ENCODE results near the gene GPR132. TPM values are rescaled to one million over a fixed set of nuclear protein-coding genes. Genes with fewer than 3 reads are reported as not detected.

GPR132 gene
- total RNA-seq, 1 experiment from 2014 or later, result not detected

GRCh38 chr14:105063056-105063455 lies 2.2 kb downstream of the GPR132 start:
- Mint-ChIP-seq H3K36me3 (ENCODE audit: insufficient read depth, unreplicated experiment) (no peaks in the 10 kb centered on the region), H3K9me3 (ENCODE audit: unreplicated experiment) (no peaks in the 10 kb centered on the region), H3K27me3 (ENCODE audit: insufficient read depth, unreplicated experiment) (no peaks in the 10 kb centered on the region), H3K4me1 (ENCODE audit: low read depth, unreplicated experiment) (peaks cover 14% of the 10 kb centered on the region), H3K27ac (ENCODE audit: unreplicated experiment) (no peak overlapping the region), H3K4me3 (ENCODE audit: unreplicated experiment) (no peak overlapping the region)
- POLR2A ChIA-PET, result no interaction called here
- no peak for TF ChIP-seq CTCF (IDR thresholded peaks at IDR 0.05; ENCODE audit: insufficient read depth in 1 of 2, low read depth in 1 of 2, low read length in 1 of 2, severe bottlenecking in 1 of 2, unreplicated experiment in 1 of 2)
- Histone ChIP-seq H3K4me3 (ENCODE audit: low read depth, low read length) (no peak overlapping the region), H3K36me3 (ENCODE audit: control insufficient read depth, insufficient read depth, low read length) (no peaks in the 10 kb centered on the region), H3K27me3 (replicated peaks; ENCODE audit: control insufficient read depth, insufficient read depth, low read length) (no peaks in the 10 kb centered on the region), H3K9me3 (no peaks in the 10 kb centered on the region), H3K4me1 (peaks cover 17% of the 10 kb centered on the region)
- no peak for DNase-seq
- CTCF ChIA-PET, result interaction anchor here (0.6 kb wide), 1 partner anchor 10 kb away, joined by 3 read pairs; no protein-coding TSS in a partner anchor
- intact Hi-C loops (cut with micrococcal nuclease; ENCODE audit: unreplicated experiment), result no loop called here
- no TSS peak for BruUV-seq (replicated peaks)

GRCh38 chr14:105062048-105062433 lies 3.2 kb downstream of the GPR132 start:
- DNase-seq, result no peak
- Mint-ChIP-seq H3K9me3 (ENCODE audit: unreplicated experiment) (no peaks in the 10 kb centered on the region), H3K4me1 (ENCODE audit: low read depth, unreplicated experiment) (peaks cover 14% of the 10 kb centered on the region), H3K4me3 (ENCODE audit: unreplicated experiment) (no peak overlapping the region), H3K27me3 (ENCODE audit: insufficient read depth, unreplicated experiment) (no peaks in the 10 kb centered on the region), H3K36me3 (ENCODE audit: insufficient read depth, unreplicated experiment) (no peaks in the 10 kb centered on the region), H3K27ac (ENCODE audit: unreplicated experiment) (no peak overlapping the region)
- ChIA-PET CTCF (no interaction called here), POLR2A (no interaction called here)
- Histone ChIP-seq H3K4me1 (peaks cover 17% of the 10 kb centered on the region), H3K4me3 (ENCODE audit: low read depth, low read length) (no peak overlapping the region), H3K9me3 (no peaks in the 10 kb centered on the region), H3K36me3 (ENCODE audit: control insufficient read depth, insufficient read depth, low read length) (no peaks in the 10 kb centered on the region), H3K27me3 (replicated peaks; ENCODE audit: control insufficient read depth, insufficient read depth, low read length) (no peaks in the 10 kb centered on the region)
- intact Hi-C loops (cut with micrococcal nuclease; ENCODE audit: unreplicated experiment), result no loop called here
- no TSS peak for BruUV-seq (replicated peaks)
- TF ChIP-seq CTCF (IDR thresholded peaks at IDR 0.05; ENCODE audit: insufficient read depth in 1 of 2, low read depth in 1 of 2, low read length in 1 of 2, severe bottlenecking in 1 of 2, unreplicated experiment in 1 of 2), result no peak

- H3K9me3 Mint-ChIP-seq (ENCODE audit: unreplicated experiment), result no peaks in the 10 kb centered on the region
- TF ChIP-seq CTCF (IDR thresholded peaks at IDR 0.05; ENCODE audit: insufficient read depth in 1 of 2, low read depth in 1 of 2, low read length in 1 of 2, severe bottlenecking in 1 of 2, unreplicated experiment in 1 of 2), result no peak
- no peaks in the 10 kb centered on the region for H3K27me3 Mint-ChIP-seq (ENCODE audit: insufficient read depth, unreplicated experiment)
- no peaks in the 10 kb centered on the region for H3K27me3 ChIP-seq (replicated peaks; ENCODE audit: control insufficient read depth, insufficient read depth, low read length)
- H3K36me3 ChIP-seq (ENCODE audit: control insufficient read depth, insufficient read depth, low read length), result no peaks in the 10 kb centered on the region
- H3K36me3 Mint-ChIP-seq (ENCODE audit: insufficient read depth, unreplicated experiment), result no peaks in the 10 kb centered on the region
- ChIA-PET POLR2A (no interaction called here), CTCF (interaction anchor here (0.8 kb wide), 1 partner anchor 128 kb away, joined by 4 read pairs; no protein-coding TSS in a partner anchor)
- intact Hi-C loops (cut with micrococcal nuclease; ENCODE audit: unreplicated experiment), result no loop called here
- no TSS peak for BruUV-seq (replicated peaks)
- H3K4me3 Mint-ChIP-seq (ENCODE audit: unreplicated experiment), result no peak overlapping the region
- peaks cover 14% of the 10 kb centered on the region for H3K4me1 Mint-ChIP-seq (ENCODE audit: low read depth, unreplicated experiment)
- no peak overlapping the region for H3K4me3 ChIP-seq (ENCODE audit: low read depth, low read length)
- H3K9me3 ChIP-seq, result no peaks in the 10 kb centered on the region
- no peak overlapping the region for H3K27ac Mint-ChIP-seq (ENCODE audit: unreplicated experiment)
- peaks cover 17% of the 10 kb centered on the region for H3K4me1 ChIP-seq
- DNase-seq, result peak in 1 of 2 experiments; percentile 23
Measured at GRCh38 chr14:105061428-105062047, 3.7 kb downstream of the GPR132 start.
